Subcutaneous abdominal adipose tissue (tissue), 5 donors: ENCODE data around the gene ITSN2.

Experiments used
- H3K27ac ChIP-seq: one replicate; pipeline ENCODE4 v1.7.0; 2013; ENCODE audit warnings: low read depth, mild to moderate bottlenecking, inconsistent platforms, low read length, moderate library complexity
- H3K27me3 ChIP-seq, 5 donors: one replicate each; pipeline ENCODE4 v1.7.0; 2013; ENCODE audit warnings: low read length in 5 of 5, inconsistent platforms in 1 of 5; ENCODE audit not compliant: control insufficient read depth in 5 of 5, insufficient read depth in 4 of 5
- H3K36me3 ChIP-seq, 5 donors: one replicate each; pipeline ENCODE4 v1.7.0; 2013; ENCODE audit warnings: low read length in 5 of 5; ENCODE audit not compliant: control insufficient read depth in 5 of 5, insufficient read depth in 5 of 5
- H3K4me1 ChIP-seq, 5 donors: one replicate each; pipeline ENCODE4 v1.7.0; 2013; ENCODE audit warnings: low read length in 5 of 5, mild to moderate bottlenecking in 3 of 5, moderate library complexity in 1 of 5; ENCODE audit not compliant: control insufficient read depth in 5 of 5, insufficient read depth in 5 of 5
- H3K4me3 ChIP-seq, 5 donors: one replicate each; pipeline ENCODE4 v1.7.0; 2013; ENCODE audit warnings: low read length in 5 of 5, low read depth in 1 of 5
- H3K9ac ChIP-seq, 5 donors: one replicate each; pipeline ENCODE4 v1.7.0; 2013; ENCODE audit warnings: low read length in 5 of 5, mild to moderate bottlenecking in 4 of 5, moderate library complexity in 3 of 5
- H3K9me3 ChIP-seq, 5 donors: one replicate each; pipeline ENCODE4 v1.7.0; 2013; ENCODE audit warnings: low read length in 5 of 5; ENCODE audit not compliant: control insufficient read depth in 5 of 5
- donor health status: healthy.
- donor health status: healthy.
- donor health status: healthy.
- donor health status: healthy.
- donor health status: healthy.

Gene ITSN2

GRCh38 chr2:24276349-24276899 lies 83.9 kb downstream of the ITSN2 start:
- H3K9ac ChIP-seq, result no peak overlapping the region
- H3K27ac ChIP-seq, result no peak overlapping the region
- H3K4me3 ChIP-seq, result no peak overlapping the region
- H3K27me3 ChIP-seq, result no peaks in the 10 kb centered on the region
- peaks cover 6 to 31% (median 12%) of the 10 kb centered on the region in 5 donors for H3K36me3 ChIP-seq
- H3K4me1 ChIP-seq, result peaks cover 0 to 25% (median 17%) of the 10 kb centered on the region in 5 donors
- no peaks in the 10 kb centered on the region for H3K9me3 ChIP-seq

DNA sequence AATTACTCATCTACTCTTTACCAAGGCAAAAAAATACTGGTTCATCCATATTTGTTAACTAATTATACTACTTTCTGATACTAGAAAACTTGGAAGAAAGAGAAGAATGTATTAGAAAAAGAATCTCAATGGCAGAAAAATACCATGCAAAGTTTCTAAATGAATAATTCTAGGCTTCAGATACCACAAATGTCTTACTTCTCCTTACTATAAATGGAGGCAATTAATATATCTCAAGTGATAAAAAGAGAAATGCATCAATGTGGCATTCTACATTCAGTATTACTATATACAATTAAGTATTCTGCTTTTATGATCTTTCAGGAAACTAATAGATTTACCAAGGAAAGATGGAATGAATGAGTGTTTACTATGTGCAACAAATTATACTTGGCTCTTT lies 85.5 kb downstream of the ITSN2 start:
- H3K9me3 ChIP-seq, result no peaks in the 10 kb centered on the region
- H3K4me3 ChIP-seq, result no peak overlapping the region
- H3K27ac ChIP-seq, result no peak overlapping the region
- peaks cover 9 to 34% (median 25%) of the 10 kb centered on the region in 5 donors for H3K36me3 ChIP-seq
- no peaks in the 10 kb centered on the region for H3K27me3 ChIP-seq
- H3K9ac ChIP-seq, result no peak overlapping the region
- peaks cover 0 to 25% (median 17%) of the 10 kb centered on the region in 5 donors for H3K4me1 ChIP-seq

DNA sequence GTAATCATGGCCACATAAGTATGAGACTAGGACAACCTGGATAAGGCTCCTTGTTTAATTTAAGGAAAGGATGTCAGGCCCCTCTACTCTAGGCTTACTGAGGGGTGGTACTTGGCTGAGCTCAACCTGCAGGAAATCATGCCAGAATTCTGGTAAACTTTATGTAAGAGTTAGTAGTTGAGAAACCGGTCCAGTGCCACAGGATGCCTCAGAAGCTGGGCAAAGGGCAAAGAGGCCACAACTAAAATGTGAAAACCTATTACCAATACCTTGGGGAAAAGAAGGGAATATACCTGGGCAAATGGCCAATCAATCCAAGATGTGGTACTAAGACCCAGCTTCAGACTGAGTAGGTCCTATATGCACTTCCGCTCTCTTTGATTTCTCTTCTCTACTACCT lies 86.7 kb downstream of the ITSN2 start:
- Histone ChIP-seq H3K4me1 (peaks cover 0 to 25% (median 17%) of the 10 kb centered on the region in 5 donors), H3K9ac (no peak overlapping the region), H3K9me3 (no peaks in the 10 kb centered on the region), H3K27me3 (no peaks in the 10 kb centered on the region), H3K36me3 (peaks cover 13 to 43% (median 34%) of the 10 kb centered on the region in 5 donors), H3K4me3 (no peak overlapping the region), H3K27ac (no peak overlapping the region)

GRCh38 chr2:24272907-24273306 lies 87.4 kb downstream of the ITSN2 start:
- Histone ChIP-seq H3K4me3 (no peak overlapping the region), H3K9me3 (no peaks in the 10 kb centered on the region), H3K36me3 (peaks cover 18 to 43% (median 34%) of the 10 kb centered on the region in 5 donors), H3K4me1 (peaks cover 0 to 25% (median 17%) of the 10 kb centered on the region in 5 donors), H3K27me3 (no peaks in the 10 kb centered on the region), H3K9ac (no peak overlapping the region), H3K27ac (peak overlapping the region; percentile 11)

DNA sequence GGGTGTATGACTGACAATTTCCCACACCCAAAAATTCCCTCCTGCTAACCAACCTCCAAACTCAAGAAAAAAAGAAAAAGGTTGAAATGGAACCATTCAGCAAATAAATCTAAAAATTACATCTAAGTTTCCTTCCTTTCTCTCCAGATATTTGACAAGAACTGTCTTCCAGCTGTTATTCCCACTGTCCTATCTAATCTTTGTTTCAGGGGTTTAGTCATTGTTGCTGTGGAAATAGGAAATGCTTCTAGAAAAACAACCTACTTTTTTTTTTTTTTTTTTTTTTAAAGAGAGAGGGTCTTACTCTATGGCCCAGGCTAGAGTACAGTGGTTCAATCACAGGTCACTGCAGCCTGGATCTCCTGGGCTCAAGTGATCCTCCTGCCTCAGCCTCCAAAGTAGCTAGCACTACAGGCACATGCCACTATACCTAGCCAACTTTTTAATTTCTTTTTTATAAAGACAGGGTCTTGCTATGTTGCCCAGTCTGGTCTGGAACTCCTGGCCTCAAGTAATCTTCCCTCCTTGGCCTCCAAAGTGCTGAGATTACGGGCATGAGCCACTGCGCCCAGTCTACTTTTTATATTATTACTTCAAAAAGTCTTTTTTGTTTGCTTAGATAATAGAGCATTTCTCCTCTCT lies 88.1 kb downstream of the ITSN2 start:
- no peaks in the 10 kb centered on the region for H3K27me3 ChIP-seq
- H3K27ac ChIP-seq, result peak overlapping the region; percentile 11
- H3K4me3 ChIP-seq, result no peak overlapping the region
- H3K9ac ChIP-seq, result no peak overlapping the region
- no peaks in the 10 kb centered on the region for H3K9me3 ChIP-seq
- H3K36me3 ChIP-seq, result peaks cover 18 to 43% (median 36%) of the 10 kb centered on the region in 5 donors
- H3K4me1 ChIP-seq, result peaks cover 0 to 25% (median 17%) of the 10 kb centered on the region in 5 donors

- H3K9ac ChIP-seq, result no peak overlapping the region
- H3K4me1 ChIP-seq, result peaks cover 0 to 17% (median 9%) of the 10 kb centered on the region in 5 donors
- no peak overlapping the region for H3K4me3 ChIP-seq
- no peaks in the 10 kb centered on the region for H3K27me3 ChIP-seq
- no peak overlapping the region for H3K27ac ChIP-seq
- H3K9me3 ChIP-seq, result no peaks in the 10 kb centered on the region
- H3K36me3 ChIP-seq, result peaks cover 20 to 57% (median 37%) of the 10 kb centered on the region in 5 donors
Measured at GRCh38 chr2:24269265-24269664, 91.1 kb downstream of the ITSN2 start.

DNA sequence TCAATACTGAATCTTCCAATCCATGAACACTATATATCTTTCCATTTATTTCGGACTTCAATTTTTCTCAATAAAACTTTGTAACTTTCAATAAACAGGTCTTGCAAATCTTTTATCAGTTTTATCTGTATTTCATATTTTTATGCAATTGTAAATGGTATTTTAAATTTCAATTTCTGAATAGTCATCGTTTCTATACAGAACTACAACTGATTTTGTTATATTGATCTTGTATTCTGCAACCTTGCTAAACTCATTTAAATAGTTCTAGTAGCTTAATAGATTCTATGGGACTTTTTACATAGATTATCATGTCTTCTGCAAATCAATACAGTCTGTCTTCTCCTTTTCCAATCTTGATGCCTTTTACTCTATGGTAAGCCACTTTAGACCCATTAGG lies 95.1 kb downstream of the ITSN2 start:
- Histone ChIP-seq H3K9ac (no peak overlapping the region), H3K4me3 (no peak overlapping the region), H3K27me3 (no peaks in the 10 kb centered on the region), H3K27ac (no peak overlapping the region), H3K36me3 (peaks cover 22 to 55% (median 30%) of the 10 kb centered on the region in 5 donors), H3K4me1 (peaks cover 0 to 3% (median 0%) of the 10 kb centered on the region in 5 donors), H3K9me3 (no peaks in the 10 kb centered on the region)

DNA sequence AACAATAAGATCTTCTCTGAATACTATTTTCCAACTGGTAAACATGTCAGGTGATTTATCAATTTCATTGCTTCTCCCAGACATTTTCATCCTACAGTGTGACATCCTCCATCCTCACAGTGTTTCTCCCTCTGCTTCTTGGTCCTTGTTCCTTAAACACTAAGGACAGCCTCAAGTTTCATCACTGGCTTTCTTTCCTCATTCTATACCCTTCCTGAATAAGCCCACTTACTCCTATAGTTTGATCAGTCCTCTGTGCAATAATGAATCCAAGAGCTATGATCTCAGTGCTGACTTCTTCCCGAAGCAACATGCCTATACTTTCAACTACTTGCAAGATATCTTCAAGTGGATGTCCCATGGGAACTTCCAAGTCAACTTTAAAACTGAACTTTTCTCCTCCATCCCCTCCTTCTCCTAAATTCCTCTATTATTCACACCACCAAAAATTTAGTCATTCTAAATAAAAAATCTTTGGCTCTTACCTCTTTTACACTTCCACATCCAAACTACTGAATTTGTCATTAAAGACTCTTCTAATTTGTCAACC lies 97.8 kb downstream of the ITSN2 start:
- Histone ChIP-seq H3K9me3 (no peaks in the 10 kb centered on the region), H3K27me3 (no peaks in the 10 kb centered on the region), H3K9ac (no peak overlapping the region), H3K4me1 (peaks cover 0 to 11% (median 3%) of the 10 kb centered on the region in 5 donors), H3K27ac (no peak overlapping the region), H3K36me3 (peaks cover 15 to 52% (median 25%) of the 10 kb centered on the region in 5 donors), H3K4me3 (no peak overlapping the region)

DNA sequence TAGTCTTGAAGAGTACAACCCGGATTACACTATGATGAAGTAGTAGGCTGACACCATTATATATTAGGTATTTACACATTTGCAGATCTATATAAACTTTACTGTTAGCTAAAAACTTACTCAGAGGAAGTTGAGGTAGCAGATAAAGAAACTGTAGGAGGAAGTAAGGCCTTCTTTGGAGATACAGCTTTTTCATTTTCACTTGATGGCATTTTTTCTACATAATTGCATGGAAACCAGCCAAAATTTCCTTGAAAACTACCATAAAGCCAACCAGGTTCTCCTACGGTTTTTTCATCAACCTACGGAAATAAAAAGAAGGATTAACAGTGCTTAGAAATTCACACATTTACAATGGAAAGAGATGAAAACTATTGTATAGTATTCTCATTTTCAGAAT lies 98.9 kb downstream of the ITSN2 start:
- Histone ChIP-seq H3K4me3 (no peak overlapping the region), H3K27ac (no peak overlapping the region), H3K9me3 (no peaks in the 10 kb centered on the region), H3K9ac (no peak overlapping the region), H3K27me3 (no peaks in the 10 kb centered on the region), H3K4me1 (peaks cover 0 to 11% (median 3%) of the 10 kb centered on the region in 5 donors), H3K36me3 (peaks cover 12 to 45% (median 26%) of the 10 kb centered on the region in 5 donors)

- peak overlapping the region in 1 of 5 donors; percentile 14 for H3K9ac ChIP-seq
- H3K36me3 ChIP-seq, result peaks cover 9 to 37% (median 28%) of the 10 kb centered on the region in 5 donors
- H3K27me3 ChIP-seq, result no peaks in the 10 kb centered on the region
- no peak overlapping the region for H3K4me3 ChIP-seq
- H3K9me3 ChIP-seq, result no peaks in the 10 kb centered on the region
- H3K4me1 ChIP-seq, result peaks cover 0 to 11% (median 3%) of the 10 kb centered on the region in 5 donors
- H3K27ac ChIP-seq, result no peak overlapping the region
Measured at GRCh38 chr2:24259316-24259715, 101.0 kb downstream of the ITSN2 start.
